GM13977 (cell line): Measurements from ENCODE around the gene CUL5.

ENCODE experiments used
- DNase-seq: peaks from one replicate; pipeline ENCODE4 v3.0.0; 2012; ENCODE audit warnings: low spot score
- CTCF ChIP-seq: IDR thresholded peaks from 2 replicates; pipeline ENCODE4 v1.5.1; 2012; ENCODE audit warnings: mild to moderate bottlenecking, control low read depth; ENCODE audit not compliant: insufficient read depth; ENCODE audit errors: extremely low read depth, missing control alignments
- in situ Hi-C: fragments of 300-500 bp; cut with MboI; formaldehyde crosslinking; loops from one replicate; pipeline ENCODE4 v1.12.0; 2022; ENCODE audit warnings: low sequenced_read_pairs, low pct_unique_long_range_greater_than_20kb, mixed read lengths, inconsistent platforms; ENCODE audit not compliant: unreplicated experiment

The CUL5 gene

GRCh38 chr11:108034034-108034433 is 25.3 kb downstream of the CUL5 start:
- no peak for DNase-seq
- in situ Hi-C loops, result no loop called here
- TF ChIP-seq CTCF, result no peak

- no peak for TF ChIP-seq CTCF
- in situ Hi-C loops, result no loop called here
- no peak for DNase-seq
Measured at GRCh38 chr11:108034952-108035351, 26.3 kb downstream of the CUL5 start.

- TF ChIP-seq CTCF, result no peak
- DNase-seq, result no peak
- in situ Hi-C loops, result no loop called here
Measured at GRCh38 chr11:108035690-108036089, 27.0 kb downstream of the CUL5 start.

GRCh38 chr11:108037211-108037610 is 28.5 kb downstream of the CUL5 start:
- no peak for TF ChIP-seq CTCF
- no peak for DNase-seq
- in situ Hi-C loops, result no loop called here

- DNase-seq, result no peak
- no peak for TF ChIP-seq CTCF
- in situ Hi-C loops, result no loop called here
Measured at GRCh38 chr11:108037636-108038035, 28.9 kb downstream of the CUL5 start.

GRCh38 chr11:108048269-108048668 is 39.6 kb downstream of the CUL5 start:
- TF ChIP-seq CTCF, result no peak
- DNase-seq, result no peak
- in situ Hi-C loops, result no loop called here

GRCh38 chr11:108062336-108062735 is 53.6 kb downstream of the CUL5 start:
- TF ChIP-seq CTCF, result no peak
- DNase-seq, result no peak
- in situ Hi-C loops, result no loop called here
